Measurements from ENCODE around the gene HMGXB3.
"Not testable (repeated sequence)": the region's sequence is repeated elsewhere in the genome, so short reads cannot be mapped to it uniquely, and the experiment has no call there.

Gene HMGXB3

DNA sequence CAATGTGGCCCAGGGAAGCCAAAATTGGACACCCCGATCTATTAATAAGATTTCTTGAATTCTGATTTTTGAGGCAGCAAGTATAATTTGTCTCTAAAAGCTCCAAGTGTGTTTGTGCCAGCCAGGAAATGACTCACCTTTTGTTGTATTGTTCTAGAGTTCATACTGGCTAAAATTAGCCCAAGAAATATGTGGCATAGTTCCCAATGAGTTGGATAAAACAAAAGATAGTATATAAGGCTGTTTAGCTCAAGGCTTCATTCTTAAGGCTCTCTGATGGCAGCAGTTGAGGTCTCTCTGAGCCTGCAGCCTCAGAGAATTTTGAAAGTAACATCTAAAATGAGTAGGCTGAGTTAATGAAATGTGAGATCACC is 21.6 kb downstream of the HMGXB3 start:
- peak; percentile 60 to 62 for DNase-seq (ENCODE audit: low read depth in 2 of 2)

GRCh38 chr5:150022681-150023080 is 22.1 kb downstream of the HMGXB3 start:
- DNase-seq (ENCODE audit: low read depth in 2 of 2), result no peak

DNA sequence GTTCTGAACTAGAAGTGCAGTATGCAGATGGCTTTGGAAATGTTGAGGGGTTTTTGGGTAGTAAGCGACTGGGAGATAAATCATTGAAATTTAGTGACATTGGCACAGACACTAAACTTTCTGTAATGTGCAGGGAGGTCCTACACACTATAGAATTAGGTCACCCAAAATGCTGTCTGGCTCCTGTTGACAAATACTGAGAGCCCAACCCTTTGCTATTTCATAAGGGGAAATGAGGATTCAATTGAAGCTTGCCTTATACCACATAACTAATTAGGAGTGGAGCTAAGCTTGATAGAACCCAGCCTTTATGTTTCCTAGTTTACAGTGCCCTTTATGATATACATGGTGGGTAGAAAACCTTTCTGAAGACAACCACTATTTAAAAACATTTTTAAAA is 22.6 kb downstream of the HMGXB3 start:
- no peak for DNase-seq (ENCODE audit: low read depth in 2 of 2)

DNA sequence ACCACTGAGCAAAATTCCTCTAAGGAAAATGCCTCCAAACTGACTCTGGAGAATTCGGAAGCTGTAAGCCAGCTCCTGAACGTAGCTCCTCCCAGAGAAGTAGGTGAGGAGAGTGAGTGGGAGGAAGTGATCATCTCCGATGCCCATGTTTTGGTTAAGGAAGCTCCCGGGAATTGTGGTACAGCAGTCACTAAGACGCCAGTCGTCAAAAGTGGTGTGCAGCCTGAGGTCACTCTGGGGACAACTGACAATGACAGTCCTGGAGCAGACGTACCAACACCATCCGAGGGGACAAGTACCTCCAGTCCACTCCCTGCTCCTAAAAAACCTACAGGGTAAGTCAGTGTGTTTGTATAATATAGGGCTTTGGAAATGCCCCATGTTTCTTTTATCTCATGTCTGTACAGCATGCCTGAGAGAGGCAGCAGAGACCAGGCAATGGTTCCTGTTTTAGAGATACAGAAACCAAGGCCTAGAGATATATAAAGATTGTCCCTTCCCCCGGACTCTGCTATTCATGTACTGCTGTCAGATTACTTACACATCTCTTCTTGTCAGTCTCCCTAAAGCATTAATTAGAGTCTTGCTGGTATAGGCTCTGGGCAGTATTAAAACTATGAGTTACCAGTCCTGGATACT is 23.9 kb downstream of the HMGXB3 start:
- no peak for DNase-seq (ENCODE audit: low read depth in 2 of 2)

- DNase-seq (ENCODE audit: low read depth in 2 of 2), result no peak
Observed at GRCh38 chr5:150026682-150027172, 26.2 kb downstream of the HMGXB3 start.

GRCh38 chr5:150028047-150028446 is 27.5 kb downstream of the HMGXB3 start:
- not testable (repeated sequence) for DNase-seq (ENCODE audit: low read depth in 2 of 2)

- DNase-seq (ENCODE audit: low read depth in 2 of 2), result no peak
Observed at GRCh38 chr5:150033334-150033733, 32.8 kb downstream of the HMGXB3 start.

DNA sequence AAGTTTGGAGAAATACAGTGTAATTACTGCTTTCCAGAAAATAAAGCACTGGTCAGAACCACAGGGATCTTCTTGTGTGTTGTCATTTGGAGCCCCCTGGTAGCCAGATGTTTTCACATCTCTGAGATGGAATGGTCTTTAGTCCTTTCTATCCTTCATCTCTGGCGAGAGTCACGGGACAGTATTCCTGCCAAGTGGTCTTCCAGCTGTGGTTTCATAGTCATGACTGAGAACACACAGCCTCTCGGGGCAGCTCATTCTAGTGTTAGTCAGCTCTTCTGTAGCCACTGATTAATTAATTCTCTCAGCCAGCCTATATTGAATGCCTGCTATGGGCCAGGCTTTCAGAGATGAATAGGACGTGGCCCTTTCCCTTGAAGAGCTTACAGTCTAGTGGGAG is 34.1 kb downstream of the HMGXB3 start:
- DNase-seq (ENCODE audit: low read depth in 2 of 2), result peak; percentile 81 to 82

DNA sequence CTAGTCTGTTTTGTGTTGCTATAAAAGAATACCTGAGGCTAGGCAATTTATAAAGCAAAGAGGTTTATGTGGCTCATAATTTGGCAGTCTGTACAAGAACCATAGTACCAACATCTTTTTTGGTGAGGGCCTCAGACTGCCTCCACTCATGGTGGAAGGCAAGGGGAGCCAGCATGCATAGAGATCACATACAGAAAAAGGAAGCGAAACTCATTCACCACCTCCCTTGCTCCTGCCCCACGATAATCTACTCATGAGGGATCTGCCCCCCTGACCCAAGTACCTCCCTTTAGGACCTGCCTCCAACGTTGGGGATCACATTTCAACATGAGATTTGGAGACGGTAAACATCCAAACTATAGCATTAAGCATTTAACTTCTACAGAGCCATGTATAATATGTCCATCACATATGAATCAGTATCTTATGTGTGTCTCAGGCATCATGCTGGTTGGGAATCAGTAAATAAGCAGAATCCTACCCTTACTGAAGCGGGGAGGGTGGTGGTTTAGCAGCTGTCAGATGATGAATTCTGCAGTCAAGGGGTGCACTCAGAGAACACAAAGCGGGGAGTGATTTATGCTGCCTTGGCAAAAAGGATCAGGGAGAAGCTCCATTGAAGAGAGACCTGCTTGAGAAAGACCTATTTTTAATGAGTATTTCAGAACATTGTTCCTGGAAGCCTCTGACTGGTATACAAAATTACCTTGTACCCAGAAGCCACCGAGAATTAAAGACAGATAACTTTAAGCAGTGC is 34.8 kb downstream of the HMGXB3 start:
- no peak for DNase-seq (ENCODE audit: low read depth in 2 of 2)

DNA sequence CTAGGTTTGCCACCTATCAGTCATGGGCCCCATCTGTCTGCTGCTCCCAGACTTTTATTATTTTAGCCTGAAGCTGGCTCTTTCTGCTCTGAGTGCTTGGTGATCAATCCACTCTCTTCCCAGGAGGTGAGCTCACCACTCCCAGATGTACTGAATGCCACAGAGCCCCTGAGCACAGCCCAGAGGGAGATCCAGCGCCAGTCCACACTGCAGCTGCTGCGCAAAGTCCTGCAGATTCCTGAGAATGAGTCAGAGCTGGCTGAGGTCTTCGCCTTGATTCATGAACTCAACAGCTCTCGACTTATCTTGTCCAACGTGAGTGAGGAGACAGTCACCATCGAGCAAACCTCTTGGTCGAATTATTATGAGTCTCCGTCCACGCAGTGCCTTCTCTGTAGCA is 36.0 kb downstream of the HMGXB3 start:
- peak; percentile 92 for DNase-seq (ENCODE audit: low read depth in 2 of 2)

GRCh38 chr5:150038547-150038946 is 38.0 kb downstream of the HMGXB3 start:
- peak; percentile 47 to 49 for DNase-seq (ENCODE audit: low read depth in 2 of 2)

DNA sequence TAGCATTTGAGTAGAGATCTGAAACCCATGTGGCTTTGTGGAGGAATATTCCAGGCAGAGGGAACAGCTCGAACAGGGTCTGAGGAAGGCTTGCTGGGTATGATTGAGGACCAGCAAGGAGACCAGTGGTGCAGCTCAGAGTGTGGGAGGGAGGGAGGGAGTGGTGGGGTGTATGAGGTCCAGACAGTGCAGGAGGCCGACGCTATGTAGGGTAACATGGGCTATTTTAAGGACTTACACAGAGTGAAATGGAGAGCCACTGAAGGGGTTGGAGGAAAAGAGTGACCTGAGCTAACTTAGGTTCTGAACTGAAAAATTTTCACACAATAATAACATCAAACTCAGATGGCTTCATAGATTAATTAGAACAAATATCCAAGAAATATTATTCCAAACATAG is 41.9 kb downstream of the HMGXB3 start:
- no peak for DNase-seq (ENCODE audit: low read depth in 2 of 2)

- DNase-seq (ENCODE audit: low read depth in 2 of 2), result peak in 1 of 2 experiments; percentile 27
Observed at GRCh38 chr5:150043657-150044328, 43.3 kb downstream of the HMGXB3 start.

DNA sequence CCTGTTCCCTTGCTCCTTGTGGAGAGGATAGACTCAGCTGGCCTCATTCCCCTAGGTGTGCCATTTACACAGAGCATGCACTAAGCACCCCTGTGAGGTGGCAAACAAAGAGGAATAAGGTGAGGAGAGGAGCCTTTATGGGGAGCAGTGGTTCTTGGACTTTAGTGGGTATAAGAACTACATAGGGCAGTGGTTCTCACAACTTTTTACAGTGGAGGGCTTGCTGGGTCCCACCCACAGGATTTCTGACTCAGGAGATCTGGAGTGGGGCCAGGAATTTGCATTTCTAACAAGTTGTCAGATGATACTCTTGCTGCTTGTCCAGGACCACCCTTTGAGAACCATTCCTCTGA is 43.8 kb downstream of the HMGXB3 start:
- DNase-seq (ENCODE audit: low read depth in 2 of 2), result peak; percentile 70 to 73

- DNase-seq (ENCODE audit: low read depth in 2 of 2), result no peak
Observed at GRCh38 chr5:150044712-150045111, 44.2 kb downstream of the HMGXB3 start.

GRCh38 chr5:150045549-150045948 is 45.0 kb downstream of the HMGXB3 start:
- DNase-seq (ENCODE audit: low read depth in 2 of 2), result no peak

DNA sequence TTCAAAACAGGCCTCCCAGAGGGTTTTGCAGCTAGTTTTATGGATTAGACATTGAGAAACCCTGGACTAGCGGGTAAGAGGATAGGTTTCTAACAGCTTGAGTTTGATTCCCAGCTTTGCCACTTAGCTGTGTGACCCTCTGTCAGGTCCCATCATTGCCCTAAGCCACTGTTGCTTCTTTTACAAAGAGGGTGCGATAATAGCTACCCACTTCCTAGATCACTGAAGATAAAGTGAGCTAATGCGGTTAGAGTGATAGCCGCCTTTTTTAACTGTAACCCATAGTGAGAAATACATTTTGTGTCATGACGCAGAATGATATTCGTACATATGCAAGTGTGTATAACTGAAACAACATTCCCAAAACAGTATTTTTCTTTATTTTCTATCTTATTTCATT is 45.5 kb downstream of the HMGXB3 start:
- DNase-seq (ENCODE audit: low read depth in 2 of 2), result no peak

- not testable (repeated sequence) for DNase-seq (ENCODE audit: low read depth in 2 of 2)
Observed at GRCh38 chr5:150050172-150050811, 49.8 kb downstream of the HMGXB3 start.

GRCh38 chr5:150051657-150052195 is 51.2 kb downstream of the HMGXB3 start:
- no peak for DNase-seq (ENCODE audit: low read depth in 2 of 2)

DNA sequence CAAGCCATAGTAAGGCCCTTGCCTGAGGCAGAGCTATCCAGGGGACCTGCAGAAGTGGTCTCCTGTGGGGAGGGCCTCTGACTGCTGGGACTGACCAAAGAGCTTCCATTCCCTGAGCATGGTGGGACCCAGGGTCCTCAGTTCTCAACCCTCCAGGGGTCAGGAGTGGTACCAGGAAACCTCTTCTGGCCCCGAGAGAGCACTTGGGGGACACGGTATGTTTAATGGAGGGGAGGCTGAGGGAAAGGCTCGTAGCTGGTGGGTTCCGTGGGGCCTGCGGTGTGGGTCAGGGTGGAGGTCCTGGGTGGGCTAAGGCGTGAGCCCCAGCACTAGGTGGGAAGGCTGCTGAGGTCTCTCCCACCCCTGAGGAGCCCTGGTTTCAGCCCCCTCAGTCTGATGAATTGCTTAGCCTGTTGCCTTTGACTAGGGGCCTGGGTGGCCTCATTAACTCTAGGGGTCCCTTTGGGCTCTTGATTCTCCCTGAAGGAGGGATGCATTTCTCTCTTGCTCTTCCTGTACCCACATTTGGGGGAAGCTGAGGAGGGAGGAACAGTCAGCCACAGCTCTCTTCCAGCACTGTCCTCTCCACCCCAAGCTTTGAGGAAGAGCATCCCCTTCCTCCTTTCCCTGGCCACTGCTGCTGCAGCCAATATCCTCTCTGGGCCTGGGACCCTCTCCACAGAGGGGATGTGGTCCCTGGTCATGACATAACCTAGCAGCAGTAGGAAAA is 51.9 kb downstream of the HMGXB3 start:
- no peak for DNase-seq (ENCODE audit: low read depth in 2 of 2)

- DNase-seq (ENCODE audit: low read depth in 2 of 2), result no peak
Observed at GRCh38 chr5:150052956-150053712, 52.6 kb downstream of the HMGXB3 start.

All from fibroblast of skin of left quadriceps (primary cell).